Calu3 (cell line): ENCODE measurements around the gene FSIP2. TPM values are rescaled to one million over a fixed set of nuclear protein-coding genes. Genes with fewer than 3 reads are reported as not detected.
"Not testable (repeated sequence)": the region's sequence is repeated elsewhere in the genome, so short reads cannot be mapped to it uniquely, and the experiment has no call there.

Experiments
- BruUV-seq: library from RNA; stranded (reverse); fragments of 400-500 nt; replicated peaks from 2 replicates; lab custom pipeline; 2021; lab: Mats Ljungman, UMichigan
- CTCF ChIA-PET: fragments of 300-600 bp; sonication (Branson Sonifier 250); formaldehyde crosslinking; loops from one replicate; lab custom pipeline; 2022; ENCODE audit warnings: antibody characterized with exemption; lab: Charles Lee
- DNase-seq: peaks from one replicate; pipeline ENCODE4 v3.0.0; 2022
- H3K27ac Mint-ChIP-seq: one replicate; pipeline ENCODE4 v1.8.0; 2022; ENCODE audit warnings: mixed read lengths; ENCODE audit not compliant: unreplicated experiment
- H3K27me3 Mint-ChIP-seq: one replicate; pipeline ENCODE4 v1.8.0; 2022; ENCODE audit warnings: mixed read lengths; ENCODE audit not compliant: unreplicated experiment
- H3K36me3 Mint-ChIP-seq: one replicate; pipeline ENCODE4 v1.8.0; 2022; ENCODE audit warnings: mild to moderate bottlenecking, moderate library complexity, mixed read lengths; ENCODE audit not compliant: insufficient read depth, unreplicated experiment
- H3K4me1 Mint-ChIP-seq: one replicate; pipeline ENCODE4 v1.8.0; 2022; ENCODE audit warnings: mild to moderate bottlenecking, low read depth, mixed read lengths; ENCODE audit not compliant: unreplicated experiment
- H3K4me3 Mint-ChIP-seq: one replicate; pipeline ENCODE4 v1.8.0; 2022; ENCODE audit warnings: mild to moderate bottlenecking, low read depth, moderate library complexity, mixed read lengths; ENCODE audit not compliant: unreplicated experiment
- H3K9me3 Mint-ChIP-seq: one replicate; pipeline ENCODE4 v1.8.0; 2022; ENCODE audit warnings: low read depth, mixed read lengths; ENCODE audit not compliant: unreplicated experiment
- intact Hi-C: fragments of 100-400 bp; cut with micrococcal nuclease; formaldehyde crosslinking; loops from one replicate; pipeline ENCODE4 v1.10.0; 2022; ENCODE audit not compliant: unreplicated experiment
- total RNA-seq: library from RNA; stranded (reverse); gene quantifications from 2 replicates; pipeline ENCODE4 v1.2.3, GENCODE V29; 2022
- TF ChIP-seq, protein P1 (sequence below): fragments of 200-600 bp; IDR thresholded peaks from one replicate; pipeline ENCODE4 v1.8.0; 2022; ENCODE audit warnings: antibody characterized with exemption; ENCODE audit not compliant: unreplicated experiment

The FSIP2 gene
- total RNA-seq, 1 experiment from 2014 or later, result 0.35 TPM

DNA sequence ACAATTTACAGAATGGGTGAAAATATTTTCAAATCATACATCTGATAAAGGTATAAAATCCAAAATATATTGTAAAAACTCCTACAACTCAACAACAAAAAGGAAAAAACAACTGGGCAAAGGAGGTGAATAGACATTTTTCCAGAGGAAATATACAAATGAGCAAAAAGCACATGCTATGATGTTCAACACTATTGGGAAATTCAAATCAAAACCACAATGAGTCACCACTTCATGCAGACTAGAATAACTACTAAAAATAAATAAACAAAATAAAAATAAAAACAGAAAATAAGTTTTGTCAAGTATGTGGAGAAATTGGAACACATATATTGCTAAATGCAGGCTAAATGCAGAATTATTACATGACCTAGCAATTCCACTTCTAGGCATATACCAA is 120.9 kb downstream of the FSIP2 start:
- no peak for DNase-seq
- no peaks in the 10 kb centered on the region for H3K9me3 Mint-ChIP-seq
- no peak overlapping the region for H3K4me3 Mint-ChIP-seq
- H3K36me3 Mint-ChIP-seq, result no peaks in the 10 kb centered on the region
- TF ChIP-seq, protein P1, sequence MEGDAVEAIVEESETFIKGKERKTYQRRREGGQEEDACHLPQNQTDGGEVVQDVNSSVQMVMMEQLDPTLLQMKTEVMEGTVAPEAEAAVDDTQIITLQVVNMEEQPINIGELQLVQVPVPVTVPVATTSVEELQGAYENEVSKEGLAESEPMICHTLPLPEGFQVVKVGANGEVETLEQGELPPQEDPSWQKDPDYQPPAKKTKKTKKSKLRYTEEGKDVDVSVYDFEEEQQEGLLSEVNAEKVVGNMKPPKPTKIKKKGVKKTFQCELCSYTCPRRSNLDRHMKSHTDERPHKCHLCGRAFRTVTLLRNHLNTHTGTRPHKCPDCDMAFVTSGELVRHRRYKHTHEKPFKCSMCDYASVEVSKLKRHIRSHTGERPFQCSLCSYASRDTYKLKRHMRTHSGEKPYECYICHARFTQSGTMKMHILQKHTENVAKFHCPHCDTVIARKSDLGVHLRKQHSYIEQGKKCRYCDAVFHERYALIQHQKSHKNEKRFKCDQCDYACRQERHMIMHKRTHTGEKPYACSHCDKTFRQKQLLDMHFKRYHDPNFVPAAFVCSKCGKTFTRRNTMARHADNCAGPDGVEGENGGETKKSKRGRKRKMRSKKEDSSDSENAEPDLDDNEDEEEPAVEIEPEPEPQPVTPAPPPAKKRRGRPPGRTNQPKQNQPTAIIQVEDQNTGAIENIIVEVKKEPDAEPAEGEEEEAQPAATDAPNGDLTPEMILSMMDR, result no peak
- H3K27ac Mint-ChIP-seq, result no peak overlapping the region
- no peaks in the 10 kb centered on the region for H3K27me3 Mint-ChIP-seq
- intact Hi-C loops, result no loop called here
- BruUV-seq, result no TSS peak
- CTCF ChIA-PET, result no interaction called here
- H3K4me1 Mint-ChIP-seq, result peaks cover 25% of the 10 kb centered on the region

DNA sequence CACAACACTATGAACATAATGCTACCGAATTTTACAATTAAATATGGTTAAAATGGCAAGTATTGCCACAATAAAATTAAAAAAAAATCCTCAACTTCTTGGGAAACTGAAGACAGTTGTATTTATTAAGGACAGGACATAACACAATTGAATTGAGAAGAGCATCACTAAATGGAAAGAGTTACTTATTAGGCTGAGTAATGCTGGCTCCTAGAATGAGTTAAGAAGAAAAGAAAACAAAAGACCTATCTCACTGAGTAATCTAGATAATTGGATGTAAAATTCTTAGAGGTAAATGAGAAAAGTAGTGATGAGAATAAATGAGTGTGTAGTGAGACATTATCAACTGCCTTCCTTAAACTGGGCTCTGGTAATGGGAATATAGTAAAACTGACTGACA is 121.7 kb downstream of the FSIP2 start:
- DNase-seq, result no peak
- Mint-ChIP-seq H3K4me3 (no peak overlapping the region), H3K36me3 (no peaks in the 10 kb centered on the region), H3K4me1 (peaks cover 18% of the 10 kb centered on the region), H3K9me3 (no peaks in the 10 kb centered on the region), H3K27me3 (no peaks in the 10 kb centered on the region), H3K27ac (no peak overlapping the region)
- CTCF ChIA-PET, result no interaction called here
- TF ChIP-seq, protein P1, result no peak
- intact Hi-C loops, result no loop called here
- no TSS peak for BruUV-seq

DNA sequence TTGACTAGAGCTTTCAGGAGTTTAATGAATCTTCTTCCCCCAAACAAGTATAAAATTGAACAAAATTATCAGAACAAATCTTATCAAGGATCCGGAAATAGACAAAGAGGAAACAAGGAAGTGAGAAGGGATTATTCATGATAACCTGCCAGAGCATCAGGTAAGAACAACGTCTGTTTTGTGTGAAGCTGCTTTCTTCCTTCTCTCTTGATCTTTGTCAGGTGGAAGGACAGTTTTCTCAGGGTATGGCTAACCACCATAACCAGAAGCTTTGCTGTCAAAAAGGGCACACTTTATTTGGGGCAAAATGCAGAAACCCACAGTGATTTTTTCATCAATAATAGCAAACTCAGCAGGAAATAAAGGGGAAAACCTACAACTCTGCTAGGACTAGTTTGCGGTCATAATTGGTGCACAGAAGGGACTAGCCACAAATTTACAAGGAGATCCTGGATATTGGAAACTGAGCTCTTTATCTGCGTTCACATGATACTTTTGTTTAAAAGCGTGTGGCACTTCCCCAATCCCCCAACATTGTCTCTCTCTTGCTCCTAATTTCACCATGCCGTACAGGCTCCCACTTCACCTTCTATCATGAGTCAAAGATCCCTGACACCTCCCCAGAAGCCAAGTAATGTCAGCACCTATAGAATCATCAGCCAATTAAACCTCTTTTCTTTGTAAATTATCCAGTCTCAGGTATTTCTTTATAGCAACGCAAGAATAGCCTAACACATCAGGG is 124.2 kb downstream of the FSIP2 start:
- peaks cover 16% of the 10 kb centered on the region for H3K4me1 Mint-ChIP-seq
- intact Hi-C loops, result no loop called here
- no peak overlapping the region for H3K4me3 Mint-ChIP-seq
- H3K36me3 Mint-ChIP-seq, result no peaks in the 10 kb centered on the region
- TF ChIP-seq, protein P1, result no peak
- no peaks in the 10 kb centered on the region for H3K27me3 Mint-ChIP-seq
- peak overlapping the region; percentile 56 for H3K27ac Mint-ChIP-seq
- no TSS peak for BruUV-seq
- no peak for DNase-seq
- H3K9me3 Mint-ChIP-seq, result peaks cover 3% of the 10 kb centered on the region
- CTCF ChIA-PET, result no interaction called here

DNA sequence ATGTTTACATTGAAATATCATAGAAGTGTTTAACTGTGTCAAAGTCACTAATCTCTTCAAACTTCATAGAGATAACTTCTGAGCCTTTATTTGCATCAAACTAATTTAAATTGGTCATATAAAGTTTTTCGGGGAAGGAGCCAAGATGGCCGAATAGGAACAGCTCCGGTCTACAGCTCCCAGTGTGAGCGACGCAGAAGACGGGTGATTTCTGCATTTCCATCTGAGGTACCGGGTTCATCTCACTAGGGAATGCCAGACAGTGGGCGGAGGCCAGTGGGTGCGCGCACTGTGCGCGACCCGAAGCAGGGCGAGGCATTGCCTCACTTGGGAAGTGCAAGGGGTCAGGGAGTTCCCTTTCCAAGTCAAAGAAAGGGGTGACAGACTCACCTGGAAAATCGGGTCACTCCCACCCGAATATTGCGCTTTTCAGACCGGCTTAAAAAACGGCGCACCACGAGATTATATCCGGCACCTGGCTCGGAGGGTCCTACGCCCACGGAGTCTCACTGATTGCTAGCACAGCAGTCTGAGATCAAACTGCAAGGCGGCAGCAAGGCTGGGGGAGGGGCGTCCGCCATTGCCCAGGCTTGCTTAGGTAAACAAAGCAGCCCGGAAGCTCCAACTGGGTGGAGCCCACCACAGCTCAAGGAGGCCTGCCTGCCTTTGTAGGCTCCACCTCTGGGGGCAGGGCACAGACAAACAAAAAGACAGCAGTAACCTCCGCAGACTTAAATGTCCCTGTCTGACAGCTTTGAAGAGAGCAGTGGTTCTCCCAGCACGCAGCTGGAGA is 126.1 kb downstream of the FSIP2 start:
- intact Hi-C loops, DNase-seq, H3K36me3 Mint-ChIP-seq, CTCF ChIA-PET, H3K27me3 Mint-ChIP-seq, H3K9me3 Mint-ChIP-seq, H3K27ac Mint-ChIP-seq, H3K4me3 Mint-ChIP-seq, BruUV-seq: not testable (repeated sequence)
- peaks cover 16% of the 10 kb centered on the region for H3K4me1 Mint-ChIP-seq
